BJ (cell line): ENCODE results near the gene RBM47. TPM values are rescaled to one million over a fixed set of nuclear protein-coding genes. Genes with fewer than 3 reads are reported as not detected.

Experiments used
- CTCF ChIA-PET: fragments of 350-600 bp; formaldehyde crosslinking; extraction: SDS; loops from one replicate; lab custom pipeline; 2021; ENCODE audit warnings: antibody characterized with exemption, inconsistent platforms; lab: Yijun Ruan, JAX
- POLR2A ChIA-PET: fragments of 300-600 bp; sonication (Branson Sonifier 250); formaldehyde crosslinking; extraction: SDS; loops from one replicate; lab custom pipeline; 2021; ENCODE audit warnings: antibody characterized with exemption; lab: Charles Lee
- DNase-seq: peaks from one replicate; pipeline ENCODE4 v3.0.0-alpha.2; 2011; ENCODE audit warnings: low read depth
- H3K27me3 ChIP-seq: 2 replicates; pipeline ENCODE4 v1.6.0; 2011; ENCODE audit warnings: low read length; ENCODE audit not compliant: control insufficient read depth, insufficient read depth
- H3K36me3 ChIP-seq: 2 replicates; pipeline ENCODE4 v1.5.1; 2011; ENCODE audit warnings: low read length; ENCODE audit not compliant: control insufficient read depth, insufficient read depth
- H3K4me3 ChIP-seq: 2 replicates; pipeline ENCODE4 v1.5.1; 2011; ENCODE audit warnings: low read depth, mild to moderate bottlenecking, control low read depth, low read length
- CTCF ChIP-seq: IDR thresholded peaks from 2 replicates; pipeline ENCODE4 v1.5.1; 2011; ENCODE audit warnings: low read depth, mild to moderate bottlenecking, control low read depth, inconsistent platforms, low read length, moderate library complexity; ENCODE audit not compliant: insufficient read depth
- polyA plus RNA-seq: library from polyadenylated mRNA; depleted of rRNA; stranded (reverse); fragments of >200 nt; gene quantifications from 2 replicates; pipeline ENCODE4 v1.2.3, GENCODE V29; 2011

RBM47 gene
- polyA plus RNA-seq, 1 experiment, result 0.52 TPM

DNA sequence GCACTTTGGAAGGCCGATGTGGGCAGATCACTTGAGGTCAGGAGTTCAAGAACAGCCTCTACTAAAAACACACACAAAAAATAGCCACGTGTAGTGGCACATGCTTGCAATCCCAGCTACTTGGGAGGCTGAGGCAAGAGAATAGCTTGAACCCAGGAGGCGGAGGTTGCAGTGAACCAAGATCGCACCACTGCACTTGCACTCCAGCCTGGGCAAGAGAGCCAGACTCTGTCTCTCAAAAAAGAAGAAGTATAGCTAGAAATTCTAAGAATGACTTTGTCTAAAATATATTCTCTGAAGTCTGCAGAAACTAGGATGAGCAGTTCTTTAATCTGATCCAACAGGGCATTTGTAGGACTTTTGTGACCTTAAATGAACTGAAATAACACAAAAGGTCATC is 17.4 kb downstream of the RBM47 start:
- Histone ChIP-seq H3K27me3 (no peaks in the 10 kb centered on the region), H3K36me3 (no peaks in the 10 kb centered on the region), H3K4me3 (no peak overlapping the region)
- POLR2A ChIA-PET, result no interaction called here
- DNase-seq, result no peak
- TF ChIP-seq CTCF, result no peak
- CTCF ChIA-PET, result interaction anchor here (1.0 to 1.2 kb wide), 3 partner anchors 14 to 291 kb away, joined by 3 read pairs; no protein-coding TSS in a partner anchor

DNA sequence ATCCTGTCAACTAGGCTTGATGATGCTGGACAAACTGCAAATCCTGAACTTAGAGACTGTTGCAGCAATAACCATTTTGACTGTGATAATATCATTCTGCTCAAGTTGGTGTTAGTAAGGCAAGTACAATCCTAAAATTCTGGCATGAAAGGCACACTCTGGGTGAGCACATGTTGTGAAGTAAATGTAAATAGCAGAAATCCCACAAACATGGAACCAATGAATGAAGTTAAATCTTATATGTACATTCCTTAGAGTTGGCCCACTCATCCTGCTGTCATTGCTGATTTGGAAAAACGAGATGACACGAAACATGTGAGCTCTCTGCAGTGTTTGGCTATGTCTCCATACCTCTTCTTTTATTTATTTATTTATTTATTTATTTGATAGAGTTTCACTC is 21.0 kb downstream of the RBM47 start:
- TF ChIP-seq CTCF, result no peak
- ChIA-PET POLR2A (no interaction called here), CTCF (interaction anchor here (0.7 kb wide), 1 partner anchor 21 kb away, joined by 3 read pairs; the partner anchor contains the start of gene RBM47)
- Histone ChIP-seq H3K4me3 (no peak overlapping the region), H3K36me3 (no peaks in the 10 kb centered on the region), H3K27me3 (no peaks in the 10 kb centered on the region)
- DNase-seq, result no peak

GRCh38 chr4:40607221-40607620 is 22.4 kb downstream of the RBM47 start:
- Histone ChIP-seq H3K27me3 (no peaks in the 10 kb centered on the region), H3K4me3 (no peak overlapping the region), H3K36me3 (no peaks in the 10 kb centered on the region)
- ChIA-PET POLR2A (no interaction called here), CTCF (no interaction called here)
- TF ChIP-seq CTCF, result no peak
- DNase-seq, result no peak

GRCh38 chr4:40606239-40606767 is 23.4 kb downstream of the RBM47 start:
- no peak for DNase-seq
- POLR2A ChIA-PET, result no interaction called here
- H3K36me3 ChIP-seq, result no peaks in the 10 kb centered on the region
- no peak for TF ChIP-seq CTCF
- no peak overlapping the region for H3K4me3 ChIP-seq
- H3K27me3 ChIP-seq, result no peaks in the 10 kb centered on the region
- CTCF ChIA-PET, result no interaction called here

DNA sequence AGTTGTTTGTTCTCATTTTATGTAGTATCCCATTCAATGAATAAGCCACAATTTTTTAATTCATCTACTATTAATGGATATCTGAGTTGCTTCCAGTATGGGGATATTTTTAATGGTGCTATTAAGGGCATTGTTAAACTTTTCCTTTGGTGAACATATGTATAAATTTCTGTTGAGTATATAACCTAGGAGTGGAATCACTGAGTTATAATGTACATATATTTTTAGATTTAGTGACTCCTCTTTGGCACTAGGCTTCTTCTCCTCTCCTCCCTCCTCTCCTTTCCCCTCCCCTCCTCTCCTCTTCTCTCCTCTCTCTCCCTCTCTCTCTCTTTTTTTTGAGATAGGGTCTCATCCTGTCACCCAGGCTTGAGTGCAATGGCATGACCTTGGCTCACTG is 26.4 kb downstream of the RBM47 start:
- no peak for TF ChIP-seq CTCF
- ChIA-PET CTCF (interaction anchor here (0.9 kb wide), 1 partner anchor 13 kb away, joined by 4 read pairs; no protein-coding TSS in a partner anchor), POLR2A (no interaction called here)

More for the DNA sequence above, 26.4 kb downstream of the RBM47 start:
- no peak for DNase-seq
- no peak overlapping the region for H3K4me3 ChIP-seq
- no peaks in the 10 kb centered on the region for H3K27me3 ChIP-seq
- no peaks in the 10 kb centered on the region for H3K36me3 ChIP-seq
